GOT3 (cell line): ENCODE results near the gene CSF2.
"Not testable (repeated sequence)": the region's sequence is repeated elsewhere in the genome, so short reads cannot be mapped to it uniquely, and the experiment has no call there.

Source experiments
- DNase-seq: peaks from one replicate; lab custom pipeline; 2025; ENCODE audit warnings: mixed read lengths; lab: John Stamatoyannopoulos, UW

The CSF2 gene

GRCh38 chr5:132110930-132111329 is 37.3 kb downstream of the CSF2 start:
- no peak for DNase-seq

DNA sequence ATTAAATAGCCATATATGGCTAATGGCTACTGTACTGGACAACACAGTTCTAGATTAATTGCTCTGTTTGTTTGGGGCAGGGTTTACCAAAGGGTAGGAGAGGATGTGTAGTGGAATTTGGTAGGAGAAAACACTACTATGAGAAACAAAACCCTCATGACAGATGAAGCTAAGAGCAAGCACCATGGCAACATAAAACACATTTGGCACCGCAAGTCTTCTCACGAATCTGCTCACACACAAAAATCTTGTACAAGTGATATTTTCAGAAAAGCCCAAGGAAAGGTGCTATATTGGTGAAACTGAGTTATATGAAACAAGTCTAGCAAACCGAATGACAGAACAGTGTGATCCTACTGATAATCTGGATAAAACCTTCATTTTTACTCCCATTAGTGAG is 38.5 kb downstream of the CSF2 start:
- no peak for DNase-seq

DNA sequence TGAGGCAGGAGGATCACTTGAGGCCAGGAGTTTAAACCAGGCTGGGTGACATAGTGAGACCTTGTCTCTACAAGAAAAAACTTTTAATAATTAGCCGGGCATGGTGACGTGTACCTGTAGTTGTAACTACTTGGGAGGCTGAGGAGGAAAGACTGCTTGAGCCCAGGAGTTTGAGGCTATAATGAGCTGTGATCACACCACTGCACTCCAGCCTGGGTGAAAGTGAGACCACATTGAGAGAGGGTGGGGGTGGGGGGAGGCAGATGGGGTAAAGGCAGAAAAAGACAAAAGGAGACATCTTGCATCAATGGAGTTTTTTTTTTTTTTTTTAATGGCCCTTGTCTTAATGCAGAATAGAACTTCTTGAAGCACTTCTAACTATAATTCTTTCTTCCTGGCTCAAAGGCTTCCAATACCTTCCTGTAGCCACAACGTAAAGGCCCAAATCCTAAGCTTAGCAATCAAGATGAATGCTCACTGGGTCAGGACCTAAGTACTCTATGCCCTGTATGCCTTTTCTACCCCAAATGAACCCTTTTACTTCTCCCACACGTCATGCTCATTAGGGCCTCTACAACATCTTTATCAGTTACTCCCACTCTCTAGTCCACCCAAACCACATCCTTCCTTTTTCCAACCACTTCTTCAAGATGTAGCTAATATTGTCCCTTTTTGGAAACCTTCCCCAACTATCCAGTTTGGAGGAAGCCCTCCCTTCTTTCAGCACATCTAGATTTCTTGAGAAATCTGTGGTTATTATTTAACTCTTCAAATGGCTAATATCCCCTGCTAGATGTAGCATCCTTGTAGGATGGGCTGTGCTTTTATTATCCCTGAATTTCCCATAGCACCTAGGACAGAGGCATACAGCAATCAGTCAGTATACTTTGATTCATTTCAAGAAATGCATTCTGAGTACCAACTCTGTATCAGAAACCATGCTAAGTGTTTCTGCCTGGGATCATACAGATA is 40.8 kb downstream of the CSF2 start:
- no peak for DNase-seq

DNA sequence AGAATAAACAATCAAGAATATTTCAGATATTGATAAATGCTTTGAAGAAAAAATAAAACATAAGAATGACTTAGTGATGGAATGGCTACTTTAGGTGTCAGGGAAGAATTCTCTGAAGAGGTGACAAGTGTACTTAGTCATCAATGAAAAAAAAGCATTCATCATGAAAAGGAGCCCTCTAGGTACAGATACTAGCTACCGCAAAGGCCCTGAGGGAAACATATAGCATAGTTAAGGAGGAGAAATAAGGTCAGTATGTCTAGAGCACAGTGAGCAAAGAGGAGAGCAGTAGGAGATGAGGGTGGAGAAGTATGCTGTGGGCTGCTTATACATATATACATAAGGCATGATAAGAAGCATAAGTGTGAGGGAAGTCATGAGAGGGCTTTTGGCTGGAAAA is 41.8 kb downstream of the CSF2 start:
- DNase-seq: no peak

DNA sequence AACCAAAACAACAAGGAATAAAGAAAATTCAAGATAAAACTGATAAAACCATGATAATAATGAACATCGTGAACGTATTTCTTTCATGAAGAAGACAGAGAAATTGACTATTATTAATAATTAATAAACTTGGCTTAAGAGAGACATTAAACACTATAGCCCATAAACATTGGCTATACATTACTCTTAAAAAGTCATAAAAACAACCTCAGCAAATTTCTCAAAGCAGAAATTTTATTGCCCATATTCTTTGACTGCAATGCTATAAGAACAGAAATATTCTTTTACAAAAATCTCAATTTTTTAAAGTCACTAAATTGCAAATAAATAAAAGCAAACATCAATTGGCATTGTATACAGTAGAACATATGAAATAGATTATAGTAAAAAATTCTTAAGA is 42.5 kb downstream of the CSF2 start:
- no peak for DNase-seq

- DNase-seq: not testable (repeated sequence)
Observed at GRCh38 chr5:132116909-132117489, 43.4 kb downstream of the CSF2 start.

- not testable (repeated sequence) for DNase-seq
Observed at GRCh38 chr5:132120717-132121116, 47.1 kb downstream of the CSF2 start.

DNA sequence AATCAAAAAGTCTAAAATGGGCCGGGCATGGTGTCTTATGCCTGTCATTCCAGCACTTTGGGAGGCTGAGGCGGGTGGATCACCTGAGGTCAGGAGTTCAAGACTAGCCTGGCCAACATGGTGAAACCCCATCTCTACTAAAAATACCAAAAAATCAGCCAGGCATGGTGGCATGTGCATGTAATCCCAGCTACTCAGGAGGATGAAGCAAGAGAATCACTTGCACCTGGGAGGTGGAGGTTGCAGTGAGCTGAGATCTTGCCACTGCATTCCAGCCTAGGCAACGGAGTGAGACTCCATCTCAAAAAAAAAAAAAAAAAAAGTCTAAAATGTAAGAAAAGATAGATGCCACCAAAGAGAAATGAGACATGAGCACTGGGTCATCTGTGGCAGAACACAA is 49.4 kb downstream of the CSF2 start:
- DNase-seq: not testable (repeated sequence)

DNA sequence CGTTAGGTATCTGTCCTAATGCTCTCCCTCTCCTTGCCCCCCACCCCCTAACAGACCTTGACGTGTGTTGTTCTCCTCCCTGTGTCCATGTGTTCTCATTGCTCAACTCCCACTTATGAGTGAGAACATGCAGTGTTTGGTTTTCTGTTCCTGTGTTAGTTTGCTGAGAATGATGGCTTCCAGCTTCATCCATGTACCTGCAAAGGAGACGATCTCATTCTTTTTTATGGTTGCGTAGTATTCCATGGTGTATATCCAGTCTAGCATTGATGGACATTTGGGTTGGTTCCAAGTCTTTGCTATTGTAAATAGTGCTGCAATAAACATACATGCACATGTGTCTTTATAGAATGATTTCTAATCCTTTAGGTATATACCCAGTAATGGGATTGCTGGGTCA is 50.0 kb downstream of the CSF2 start:
- DNase-seq: not testable (repeated sequence)
